HEK293 (cell line): ENCODE results near the gene IBTK.

Source experiments
- ATF2 ChIP-seq: fragments of 450-650 bp; formaldehyde crosslinking; IDR thresholded peaks from 2 replicates; pipeline ENCODE4 v1.5.1; 2016; ENCODE audit warnings: missing biosample characterization, missing genetic modification characterization, low read depth
- HOXC10 ChIP-seq: sonication (generic); formaldehyde crosslinking; IDR thresholded peaks from 2 replicates; pipeline ENCODE4 v1.8.1; 2023; ENCODE audit warnings: mild to moderate bottlenecking, missing genetic modification reagents
- INSM2 ChIP-seq: fragments of 450-650 bp; formaldehyde crosslinking; IDR thresholded peaks from 2 replicates; pipeline ENCODE4 v1.5.1; 2016; ENCODE audit warnings: missing biosample characterization, missing genetic modification characterization
- MYNN ChIP-seq: fragments of 450-650 bp; formaldehyde crosslinking; IDR thresholded peaks from 2 replicates; pipeline ENCODE4 v1.5.1; 2016; ENCODE audit warnings: missing biosample characterization, missing genetic modification characterization, borderline replicate concordance
- REPIN1 ChIP-seq: fragments of 450-650 bp; formaldehyde crosslinking; IDR thresholded peaks from 2 replicates; pipeline ENCODE4 v1.5.1; 2017; ENCODE audit warnings: missing biosample characterization, missing genetic modification characterization, low read depth
- TSHZ1 ChIP-seq: fragments of 450-650 bp; formaldehyde crosslinking; IDR thresholded peaks from 2 replicates; pipeline ENCODE4 v1.5.1; 2016; ENCODE audit warnings: missing biosample characterization, missing genetic modification characterization, borderline replicate concordance
- ZBTB11 ChIP-seq: fragments of 450-650 bp; formaldehyde crosslinking; conservative IDR thresholded peaks from 2 replicates; pipeline ENCODE4 v1.5.1; 2016; ENCODE audit warnings: low read depth, missing biosample characterization, missing genetic modification characterization
- ZBTB20 ChIP-seq: fragments of 450-650 bp; formaldehyde crosslinking; IDR thresholded peaks from 2 replicates; pipeline ENCODE4 v1.5.1; 2016; ENCODE audit warnings: missing biosample characterization, missing genetic modification characterization
- ZFP69B ChIP-seq: fragments of 450-650 bp; formaldehyde crosslinking; IDR thresholded peaks from 2 replicates; pipeline ENCODE4 v1.5.1; 2016; ENCODE audit warnings: missing biosample characterization, missing genetic modification characterization
- ZNF132 ChIP-seq: fragments of 450-650 bp; formaldehyde crosslinking; IDR thresholded peaks from 2 replicates; pipeline ENCODE4 v1.5.1; 2017; ENCODE audit warnings: missing biosample characterization, missing genetic modification characterization, borderline replicate concordance
- ZNF174 ChIP-seq: fragments of 450-650 bp; formaldehyde crosslinking; IDR thresholded peaks from 2 replicates; pipeline ENCODE4 v1.5.0; 2017; ENCODE audit warnings: missing biosample characterization, mild to moderate bottlenecking, missing genetic modification characterization
- ZNF19 ChIP-seq: fragments of 450-650 bp; formaldehyde crosslinking; IDR thresholded peaks from 2 replicates; pipeline ENCODE4; 2016; ENCODE audit warnings: missing biosample characterization, missing genetic modification characterization, low read depth
- ZNF2 ChIP-seq: fragments of 450-650 bp; formaldehyde crosslinking; IDR thresholded peaks from 2 replicates; pipeline ENCODE4 v1.5.1; 2016; ENCODE audit warnings: missing biosample characterization, missing genetic modification characterization
- ZNF239 ChIP-seq: fragments of 450-650 bp; formaldehyde crosslinking; IDR thresholded peaks from 2 replicates; pipeline ENCODE4 v1.5.1; 2016; ENCODE audit warnings: missing biosample characterization, missing genetic modification characterization
- ZNF292 ChIP-seq: fragments of 450-650 bp; formaldehyde crosslinking; IDR thresholded peaks from 2 replicates; pipeline ENCODE4 v1.5.1; 2016; ENCODE audit warnings: low read depth, missing biosample characterization, missing genetic modification characterization, borderline replicate concordance
- ZNF362 ChIP-seq: fragments of 450-650 bp; formaldehyde crosslinking; IDR thresholded peaks from 2 replicates; pipeline ENCODE4 v1.5.1; 2016; ENCODE audit warnings: missing biosample characterization, missing genetic modification characterization
- ZNF426 ChIP-seq: fragments of 450-650 bp; formaldehyde crosslinking; IDR thresholded peaks from 2 replicates; pipeline ENCODE4 v1.5.1; 2017; ENCODE audit warnings: missing biosample characterization, missing genetic modification characterization, mild to moderate bottlenecking, inconsistent platforms, moderate library complexity
- ZNF548 ChIP-seq: fragments of 450-650 bp; formaldehyde crosslinking; IDR thresholded peaks from 2 replicates; pipeline ENCODE4 v1.5.1; 2016; ENCODE audit warnings: missing biosample characterization, missing genetic modification characterization
- ZNF621 ChIP-seq: fragments of 450-650 bp; formaldehyde crosslinking; IDR thresholded peaks from 2 replicates; pipeline ENCODE4 v1.5.1; 2017; ENCODE audit warnings: missing biosample characterization, missing genetic modification characterization
- ZNF645 ChIP-seq: fragments of 450-650 bp; formaldehyde crosslinking; IDR thresholded peaks from 2 replicates; pipeline ENCODE4; 2016; ENCODE audit warnings: missing biosample characterization, missing genetic modification characterization
- ZNF654 ChIP-seq: fragments of 450-650 bp; formaldehyde crosslinking; IDR thresholded peaks from 2 replicates; pipeline ENCODE4 v1.5.1; 2016; ENCODE audit warnings: low read depth, missing biosample characterization, missing genetic modification characterization
- ZNF677 ChIP-seq: fragments of 450-650 bp; IDR thresholded peaks from 2 replicates; pipeline ENCODE4 v1.5.0; 2018; ENCODE audit warnings: missing biosample characterization, mild to moderate bottlenecking, missing genetic modification characterization, moderate library complexity
- ZNF692 ChIP-seq: fragments of 450-650 bp; formaldehyde crosslinking; IDR thresholded peaks from 2 replicates; pipeline ENCODE4 v1.5.1; 2016; ENCODE audit warnings: missing biosample characterization, missing genetic modification characterization

The IBTK gene

GRCh38 chr6:82246802-82247504, 591 bp downstream of the IBTK start (continued):
- no peak; the same call in 1 of the 2 replicates for TF ChIP-seq ZBTB20
- TF ChIP-seq ZNF362 (tag by site-specific recombination), result no peak
- TF ChIP-seq ZNF292, result no peak
- TF ChIP-seq ZBTB11, result peak; percentile 41
- no peak for TF ChIP-seq ZNF174 (tag by site-specific recombination)
- TF ChIP-seq ZNF692 (tag by site-specific recombination), result no peak; the same call in none of the 2 replicates
- TF ChIP-seq ZNF645 (tag by site-specific recombination), result 0 out of 2 replicates have a peak, but pooled peaks have one; percentile 35
- TF ChIP-seq ZNF677 (tag by site-specific recombination), result no peak
- no peak for TF ChIP-seq ATF2
- no peak for TF ChIP-seq ZNF19
- no peak for TF ChIP-seq ZNF654 (tag by site-specific recombination)
- TF ChIP-seq REPIN1, result 0 out of 2 replicates have a peak, but pooled peaks have one; percentile 73
- TF ChIP-seq ZNF2 (tag by site-specific recombination), result peak; percentile 77; the same call in 1 of the 2 replicates
- no peak for TF ChIP-seq ZNF426 (tag by site-specific recombination)
- TF ChIP-seq INSM2 (tag by site-specific recombination), result peak; percentile 33; the same call in 1 of the 2 replicates
- no peak for TF ChIP-seq ZNF239 (tag by site-specific recombination)
- no peak for TF ChIP-seq MYNN (tag by site-specific recombination)
- TF ChIP-seq HOXC10 (CRISPR knock-in tag), result no peak
- TF ChIP-seq ZNF621 (tag by site-specific recombination), result no peak
- TF ChIP-seq TSHZ1 (tag by site-specific recombination), result no peak; the same call in 1 of the 2 replicates
- no peak for TF ChIP-seq ZNF132 (tag by site-specific recombination)
- TF ChIP-seq ZFP69B (tag by site-specific recombination), result no peak
- no peak for TF ChIP-seq ZNF548 (tag by site-specific recombination)
